Measurements from ENCODE around the gene DRAM1.
"Not testable (repeated sequence)": the region's sequence is repeated elsewhere in the genome, so short reads cannot be mapped to it uniquely, and the experiment has no call there.

Gene DRAM1, protein sequence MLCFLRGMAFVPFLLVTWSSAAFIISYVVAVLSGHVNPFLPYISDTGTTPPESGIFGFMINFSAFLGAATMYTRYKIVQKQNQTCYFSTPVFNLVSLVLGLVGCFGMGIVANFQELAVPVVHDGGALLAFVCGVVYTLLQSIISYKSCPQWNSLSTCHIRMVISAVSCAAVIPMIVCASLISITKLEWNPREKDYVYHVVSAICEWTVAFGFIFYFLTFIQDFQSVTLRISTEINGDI

DNA sequence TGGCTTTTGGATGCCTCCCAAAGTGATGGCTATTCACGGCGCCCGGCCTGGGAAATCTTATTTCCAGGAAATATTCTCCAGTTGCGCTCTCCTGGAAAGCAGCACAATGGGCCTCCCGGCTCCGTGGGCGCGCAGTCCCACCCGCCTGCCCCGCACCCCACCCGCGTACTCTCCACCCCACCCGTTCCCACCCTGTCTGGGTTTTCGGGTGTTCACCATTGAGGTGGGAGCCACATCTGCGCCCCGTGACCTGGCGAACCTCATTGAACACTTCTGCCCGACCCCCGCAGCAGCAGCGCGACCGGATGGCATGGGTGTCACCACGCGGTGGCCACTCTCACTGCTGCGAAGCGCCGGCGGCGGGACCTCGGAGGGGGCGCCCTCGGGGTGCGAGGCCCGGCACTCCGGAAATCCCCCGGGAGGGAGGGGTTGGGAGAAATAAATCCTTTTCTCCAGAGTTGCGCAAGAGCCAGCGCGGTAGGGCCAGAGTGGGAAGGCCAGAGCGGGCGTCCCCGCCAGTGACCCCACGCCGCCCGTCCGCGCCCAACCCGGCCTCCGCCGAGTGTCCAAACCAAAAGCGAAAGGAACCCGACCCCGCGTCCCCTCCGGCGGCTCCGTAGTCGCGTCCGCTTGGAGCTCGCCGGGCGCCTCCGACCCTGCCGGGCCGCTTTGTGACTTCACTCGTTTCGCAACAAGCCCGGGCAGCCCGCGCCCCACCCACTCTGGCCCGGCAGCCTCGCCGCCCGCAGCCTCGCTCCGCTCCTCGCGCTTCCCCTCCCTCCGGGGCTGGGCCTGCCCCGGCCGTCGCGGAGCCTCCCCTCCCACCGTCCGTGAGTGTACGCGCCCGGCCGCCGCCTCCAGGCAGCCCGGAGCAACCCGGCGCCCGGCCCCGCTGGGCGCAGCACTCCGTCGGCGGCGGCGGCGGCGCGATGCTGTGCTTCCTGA, at the start of gene DRAM1:
TSS of gene DRAM1 (plus strand) at position 720 of the 945 bp plus-strand sequence. CDS start at position 930, 210 bp downstream.
- in situ Hi-C loops (cut with MboI; ENCODE audit: low pct_unique_long_range_greater_than_20kb, low sequenced_read_pairs), result no loop called here
- DNase-seq, result peak; percentile 94

DNA sequence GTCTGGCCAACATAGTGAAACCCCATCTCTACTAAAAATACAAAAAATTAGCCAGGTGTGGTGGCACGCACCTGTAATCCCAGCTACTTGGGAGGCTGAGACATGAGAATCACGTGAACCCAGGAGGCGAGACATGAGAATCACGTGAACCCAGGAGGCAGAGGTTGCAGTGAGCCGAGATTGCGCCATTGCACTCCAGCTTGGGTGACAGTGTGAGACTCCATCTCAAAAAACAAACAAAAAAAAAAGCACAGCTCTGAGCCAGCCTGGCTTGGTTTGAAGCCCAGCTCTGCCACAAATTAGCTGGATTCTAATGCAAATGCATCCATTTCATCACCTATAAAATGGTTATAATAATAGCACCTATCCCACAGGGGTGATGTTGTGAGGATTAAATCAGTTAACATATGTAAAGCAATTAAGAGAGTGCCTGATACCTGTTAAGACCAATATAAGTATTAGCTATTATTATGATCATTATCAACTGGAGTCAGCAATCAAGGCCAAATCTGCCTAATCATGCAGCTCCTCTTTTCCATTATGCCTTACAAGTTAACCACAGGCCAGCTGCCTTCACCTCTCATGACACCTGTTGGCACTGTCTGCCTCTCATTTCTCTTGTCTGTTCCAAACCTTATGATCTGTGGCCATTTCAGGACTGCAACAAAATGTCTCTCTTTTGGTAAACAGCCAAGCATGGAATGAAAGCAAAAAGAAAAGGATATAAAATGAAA, 48.8 kb upstream of the DRAM1 start:
- DNase-seq, result no peak
- in situ Hi-C loops (cut with MboI; ENCODE audit: low pct_unique_long_range_greater_than_20kb, low sequenced_read_pairs), result no loop called here

DNA sequence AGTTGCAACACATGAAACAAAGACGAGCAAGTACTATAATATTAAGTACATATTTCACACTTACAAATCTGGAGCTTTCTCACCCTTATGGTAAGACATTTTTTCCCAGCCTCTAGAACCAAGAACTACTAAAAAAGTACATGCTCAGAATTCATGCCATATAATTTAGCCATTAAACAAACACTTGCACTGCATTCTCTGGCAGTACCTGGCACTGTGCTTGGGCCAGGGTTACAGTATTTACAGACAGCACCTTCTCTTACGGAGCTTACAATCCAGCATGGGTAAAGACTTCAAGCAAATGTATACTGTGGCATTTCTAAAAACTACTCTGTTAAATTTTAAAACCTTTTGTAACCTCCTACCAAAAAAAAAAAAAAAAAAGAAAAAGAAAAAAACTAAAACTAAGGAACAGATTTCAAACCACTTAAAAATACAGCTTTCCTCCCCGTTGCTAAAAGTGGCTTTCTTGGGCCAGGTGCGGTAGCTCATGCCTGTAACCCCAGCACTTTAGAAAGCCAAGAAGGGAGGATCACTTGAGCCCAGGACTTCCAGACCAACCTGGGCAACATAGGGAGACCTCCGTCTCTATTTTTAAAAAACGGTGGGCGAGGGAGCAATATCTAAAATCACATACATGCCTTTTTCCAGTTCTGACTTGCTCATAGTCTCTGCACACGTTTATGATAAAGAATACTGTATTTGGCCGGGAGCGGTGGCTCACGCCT, 47.6 kb upstream of the DRAM1 start:
- in situ Hi-C loops (cut with MboI; ENCODE audit: low pct_unique_long_range_greater_than_20kb, low sequenced_read_pairs), result no loop called here

DNA sequence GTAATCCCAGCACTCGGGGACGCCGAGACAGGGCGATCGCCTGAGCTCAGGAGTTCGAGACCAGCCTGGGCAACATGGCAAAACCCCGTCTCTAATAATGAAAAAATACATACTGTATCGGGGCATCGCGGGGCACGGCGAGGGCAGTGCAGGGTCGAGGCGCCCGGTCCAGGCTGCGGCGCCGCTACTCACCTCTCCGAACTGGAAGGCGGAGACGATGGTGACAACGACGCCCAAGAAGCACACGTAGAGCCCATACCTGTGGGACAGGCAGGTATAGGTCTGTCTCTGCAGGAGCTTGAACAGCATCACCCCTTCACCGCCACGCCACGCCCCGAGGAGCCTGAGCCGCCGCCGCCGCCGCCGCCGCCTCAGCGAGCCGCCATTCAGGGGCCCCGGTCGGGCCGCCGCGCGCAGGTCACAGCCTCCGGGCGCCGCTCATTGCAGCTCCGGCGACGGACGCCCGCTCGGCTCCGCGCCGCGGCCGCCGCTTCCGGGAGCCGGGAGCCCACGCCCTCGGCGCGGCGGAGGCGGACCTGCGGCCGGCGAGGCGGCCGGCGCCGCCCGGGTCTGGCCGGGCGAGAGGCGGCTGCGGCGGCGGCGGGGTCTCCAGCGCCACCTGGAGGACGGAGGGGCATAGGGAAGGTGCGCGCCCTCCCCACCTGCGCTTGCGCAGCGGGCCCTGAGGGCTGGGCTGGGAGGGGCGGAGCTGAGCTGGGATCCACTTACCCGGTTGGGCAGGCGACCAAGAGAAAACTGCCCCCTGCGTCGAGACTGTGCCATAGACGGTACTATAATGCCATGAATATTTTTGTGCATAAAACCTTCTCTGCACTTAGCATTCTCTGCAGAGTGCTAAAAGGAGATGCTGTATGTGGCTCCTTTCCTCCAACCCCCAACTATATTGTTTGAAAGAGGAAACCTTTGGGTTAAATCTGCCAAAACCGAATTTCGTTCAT, 46.7 kb upstream of the DRAM1 start, which contains the start of gene GNPTAB:
TSS of gene GNPTAB (minus strand) at position 593 of the 959 bp plus-strand sequence. CDS start at position 309, 284 bp downstream.
- in situ Hi-C loops (cut with MboI; ENCODE audit: low pct_unique_long_range_greater_than_20kb, low sequenced_read_pairs), result no loop called here

More for the DNA sequence above, 47.6 kb upstream of the DRAM1 start:
- DNase-seq, result peak; percentile 32

DNA sequence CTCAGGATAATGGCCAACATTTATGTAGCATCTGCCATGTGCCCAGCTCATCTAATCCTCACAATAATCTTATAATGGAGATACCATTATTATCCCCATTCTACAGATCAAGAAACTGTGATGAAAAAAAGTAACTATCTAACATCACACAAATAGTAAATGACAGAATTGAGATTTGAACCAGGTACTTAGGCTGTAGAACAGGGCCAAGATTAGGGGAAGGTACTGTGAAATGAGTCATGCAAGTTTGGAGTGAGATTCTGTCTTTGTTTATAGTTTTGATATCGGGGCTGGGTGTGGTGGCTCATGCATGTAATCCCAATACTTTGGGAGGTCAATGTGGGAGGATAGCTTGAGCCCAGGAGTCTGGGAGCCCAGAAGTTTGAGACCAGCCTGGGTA, 45.4 kb upstream of the DRAM1 start:
- in situ Hi-C loops (cut with MboI; ENCODE audit: low pct_unique_long_range_greater_than_20kb, low sequenced_read_pairs), result no loop called here
- DNase-seq, result no peak

More for the DNA sequence above, 46.7 kb upstream of the DRAM1 start, which contains the start of gene GNPTAB:
- peak; percentile 95 for DNase-seq

DNA sequence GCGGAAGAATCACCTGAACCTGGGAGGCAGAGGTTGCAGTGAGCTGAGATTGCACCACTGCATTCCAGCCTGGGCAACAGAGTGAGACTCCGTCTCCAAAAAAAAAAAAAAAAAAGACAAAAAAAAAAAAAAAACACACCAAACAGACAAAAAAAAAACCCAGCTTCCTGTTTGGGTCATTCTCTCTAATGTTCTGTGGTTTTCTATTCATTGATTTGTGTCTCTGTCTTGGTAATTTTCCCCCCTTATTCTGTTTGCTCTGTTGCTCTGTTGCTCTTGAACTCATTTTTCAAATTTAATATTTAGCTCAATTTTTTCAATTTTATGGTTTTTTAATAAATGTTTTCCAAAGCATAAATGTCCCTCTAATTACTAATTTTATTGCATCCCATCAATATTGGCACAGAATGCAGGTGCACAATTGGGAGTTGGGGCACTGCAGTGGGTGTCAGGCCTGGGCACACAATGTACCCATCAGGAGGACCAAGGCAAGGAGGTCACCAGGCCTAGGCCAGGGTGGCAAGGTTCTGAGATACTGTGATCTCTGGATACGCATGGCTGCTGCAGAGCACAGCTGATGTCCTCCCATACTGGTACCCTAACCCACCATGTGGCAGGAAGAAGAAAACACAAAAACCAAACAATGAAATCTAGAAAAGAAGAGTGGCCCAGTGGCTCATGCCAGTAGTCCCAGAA, 38.6 kb upstream of the DRAM1 start:
- in situ Hi-C loops (cut with MboI; ENCODE audit: low pct_unique_long_range_greater_than_20kb, low sequenced_read_pairs), result no loop called here
- DNase-seq, result peak; percentile 49

DNA sequence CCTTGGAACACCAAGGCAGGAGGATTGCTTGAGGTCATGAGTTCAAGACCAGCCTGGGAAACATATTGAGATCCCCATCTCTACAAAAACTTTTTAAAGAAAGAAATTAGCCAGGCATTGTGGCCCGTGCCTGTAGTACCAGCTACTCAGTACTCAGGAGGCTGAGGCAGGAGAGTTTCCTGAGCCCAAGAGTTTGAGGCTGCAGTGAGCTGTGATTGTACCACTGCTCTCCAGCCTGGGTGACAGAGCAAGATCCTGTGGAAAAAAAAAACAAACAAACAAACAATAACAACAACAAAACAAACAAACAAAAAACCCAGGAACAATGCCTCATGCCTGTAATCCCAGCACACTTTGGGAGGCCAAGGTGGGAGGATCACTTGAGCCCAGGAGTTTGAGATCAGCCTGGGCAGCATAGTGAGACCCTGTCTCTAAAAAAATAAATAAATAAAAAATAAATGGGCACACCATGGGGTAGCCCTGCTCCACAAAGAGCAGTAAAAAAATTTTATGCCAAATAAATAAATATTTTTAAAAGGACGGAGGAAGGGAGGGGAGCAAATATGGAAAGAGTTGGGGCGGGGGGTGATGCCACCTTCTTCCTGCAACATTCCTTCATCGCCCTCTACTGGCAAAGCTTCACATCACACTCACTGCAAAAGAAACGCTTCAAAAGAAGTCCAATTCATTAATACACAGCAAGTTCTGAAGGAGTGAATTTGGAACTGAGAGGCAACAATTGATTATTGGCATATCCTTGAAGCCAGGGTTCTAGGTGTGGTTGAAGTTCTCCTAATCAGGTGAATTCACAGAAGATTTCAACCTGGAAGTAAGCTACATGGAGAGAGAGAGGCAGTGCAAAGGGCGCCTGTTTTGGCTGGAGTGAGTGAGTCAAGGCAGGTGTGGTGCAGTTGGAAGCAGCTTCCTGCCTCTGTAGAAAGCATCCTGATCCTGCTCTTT, 37.8 kb upstream of the DRAM1 start:
- in situ Hi-C loops (cut with MboI; ENCODE audit: low pct_unique_long_range_greater_than_20kb, low sequenced_read_pairs), result no loop called here
- DNase-seq, result peak; percentile 80

DNA sequence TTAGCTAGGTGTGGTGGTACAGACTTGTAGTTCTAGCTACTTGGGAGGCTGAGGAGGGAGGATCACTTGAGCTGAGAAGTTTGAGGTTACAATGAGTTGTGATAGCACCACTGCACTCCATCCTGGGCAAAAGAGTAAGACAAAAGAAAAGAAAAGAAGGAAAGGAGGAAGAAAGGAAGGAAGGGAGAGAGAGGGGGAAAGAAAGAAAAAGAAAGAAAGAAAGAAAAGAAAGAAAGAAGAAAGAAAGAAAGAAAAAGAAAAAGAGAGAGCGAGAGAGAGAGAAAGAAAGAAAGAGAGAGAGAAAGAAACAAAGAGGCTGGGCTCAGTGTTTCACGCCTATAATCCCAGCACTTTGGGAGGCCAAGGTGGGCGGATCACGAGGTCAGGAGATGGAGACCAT, 36.3 kb upstream of the DRAM1 start:
- in situ Hi-C loops (cut with MboI; ENCODE audit: low pct_unique_long_range_greater_than_20kb, low sequenced_read_pairs), result no loop called here
- DNase-seq, result no peak

DNA sequence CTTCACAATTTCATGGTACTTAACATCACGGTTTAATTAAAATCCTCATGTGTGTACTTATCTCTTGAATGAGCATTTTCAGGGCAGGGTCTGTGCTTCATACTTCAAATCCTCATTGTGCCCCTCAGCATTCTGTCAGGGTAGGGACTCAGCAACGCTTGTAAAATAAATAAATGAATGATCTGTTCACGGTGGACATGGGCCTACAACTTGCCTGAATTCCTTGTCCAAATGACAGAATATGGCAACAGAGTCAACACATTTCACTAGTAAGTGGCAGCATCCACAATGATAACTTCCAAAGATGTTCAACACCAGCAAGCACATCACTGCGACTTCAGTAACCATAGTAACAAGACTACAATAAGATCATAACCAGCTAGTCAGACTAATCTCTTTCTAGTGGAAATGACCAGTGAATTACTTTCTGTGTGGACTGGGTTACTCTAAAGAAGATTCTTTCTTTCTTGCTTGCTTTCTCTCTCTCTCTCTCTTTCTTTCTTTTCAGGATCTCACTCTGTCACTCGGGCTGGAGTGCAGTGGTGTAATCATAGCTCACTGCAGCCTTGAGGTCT, 32.2 kb upstream of the DRAM1 start:
- DNase-seq, result no peak
- in situ Hi-C loops (cut with MboI; ENCODE audit: low pct_unique_long_range_greater_than_20kb, low sequenced_read_pairs), result no loop called here

DNA sequence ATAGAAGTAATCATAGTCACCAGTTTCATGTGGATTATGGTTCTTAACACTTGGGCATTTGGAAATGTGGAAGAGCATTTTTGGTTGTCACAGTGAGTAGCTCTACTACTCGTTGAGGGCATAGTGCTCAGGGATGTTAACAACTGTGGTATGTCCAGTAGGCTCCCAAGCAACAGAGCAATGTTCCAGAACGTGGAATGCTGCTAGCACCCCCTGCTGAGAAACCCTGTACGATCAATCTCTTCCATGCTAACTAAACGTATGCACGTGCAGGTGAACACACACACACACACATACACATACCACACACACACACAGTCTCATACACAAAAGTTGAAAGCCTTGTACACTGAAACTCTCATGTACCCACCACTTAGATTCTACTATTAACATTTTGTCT, 30.1 kb upstream of the DRAM1 start:
- in situ Hi-C loops (cut with MboI; ENCODE audit: low pct_unique_long_range_greater_than_20kb, low sequenced_read_pairs), result no loop called here
- DNase-seq, result no peak

DNA sequence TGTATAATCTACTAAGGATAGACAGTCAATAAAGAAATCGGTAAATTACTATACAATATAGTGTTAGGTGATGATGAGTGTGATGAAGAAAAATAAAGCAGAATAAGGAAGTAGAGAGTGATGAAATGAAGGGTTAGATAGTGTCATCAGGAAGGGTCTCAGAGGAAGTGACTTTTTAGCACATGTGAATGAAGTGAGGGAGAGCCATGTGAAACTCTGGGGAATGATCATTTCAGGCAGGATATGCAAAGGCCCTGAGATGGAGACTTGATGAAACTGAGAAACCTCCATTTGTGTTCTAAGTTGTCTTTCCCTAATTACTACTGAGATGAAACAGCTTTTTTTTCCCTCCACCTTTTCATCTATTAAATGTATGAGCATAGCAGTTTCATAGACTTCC, 27.2 kb upstream of the DRAM1 start:
- peak; percentile 47 for DNase-seq
- in situ Hi-C loops (cut with MboI; ENCODE audit: low pct_unique_long_range_greater_than_20kb, low sequenced_read_pairs), result no loop called here

DNA sequence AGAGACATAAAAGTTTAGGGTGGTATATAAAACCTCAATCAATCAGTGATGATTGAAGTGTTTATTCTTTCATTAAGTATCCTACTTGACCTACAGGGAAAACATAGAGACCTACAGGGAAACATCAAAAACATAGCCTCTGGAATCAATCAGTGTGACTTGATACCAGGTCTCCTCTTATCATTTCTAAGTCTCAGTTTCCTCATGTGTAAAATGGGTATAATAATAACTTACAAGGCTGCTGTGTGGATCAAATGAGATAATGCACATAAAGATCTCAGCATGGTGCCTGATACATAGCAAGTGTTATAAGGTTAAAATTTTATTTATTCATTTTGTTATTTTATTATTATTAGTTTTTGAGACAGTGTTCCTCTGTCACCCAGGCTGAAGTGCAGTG, 24.4 kb upstream of the DRAM1 start:
- in situ Hi-C loops (cut with MboI; ENCODE audit: low pct_unique_long_range_greater_than_20kb, low sequenced_read_pairs), result no loop called here

DNA sequence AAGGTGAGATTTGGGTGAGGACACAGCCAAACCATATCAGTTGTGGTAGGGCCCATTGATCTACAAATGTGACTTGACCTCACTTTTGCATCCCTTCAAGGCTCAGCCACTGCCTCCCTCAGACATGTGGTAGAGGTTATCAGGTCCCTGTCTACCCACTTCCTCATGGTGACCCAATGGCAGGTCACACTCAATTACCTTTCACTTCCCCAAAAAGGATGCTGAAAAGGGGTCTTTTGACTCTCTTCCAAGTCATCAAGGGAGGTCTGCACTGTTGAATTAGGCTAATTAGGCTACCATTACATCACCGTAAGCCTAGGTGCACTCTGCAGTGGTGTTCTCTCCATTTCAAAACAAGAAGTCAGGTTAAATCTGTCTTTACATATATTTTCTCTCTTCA, 22.6 kb upstream of the DRAM1 start:
- DNase-seq, result peak; percentile 88
- in situ Hi-C loops (cut with MboI; ENCODE audit: low pct_unique_long_range_greater_than_20kb, low sequenced_read_pairs), result no loop called here

More for the DNA sequence above, 24.4 kb upstream of the DRAM1 start:
- no peak for DNase-seq

DNA sequence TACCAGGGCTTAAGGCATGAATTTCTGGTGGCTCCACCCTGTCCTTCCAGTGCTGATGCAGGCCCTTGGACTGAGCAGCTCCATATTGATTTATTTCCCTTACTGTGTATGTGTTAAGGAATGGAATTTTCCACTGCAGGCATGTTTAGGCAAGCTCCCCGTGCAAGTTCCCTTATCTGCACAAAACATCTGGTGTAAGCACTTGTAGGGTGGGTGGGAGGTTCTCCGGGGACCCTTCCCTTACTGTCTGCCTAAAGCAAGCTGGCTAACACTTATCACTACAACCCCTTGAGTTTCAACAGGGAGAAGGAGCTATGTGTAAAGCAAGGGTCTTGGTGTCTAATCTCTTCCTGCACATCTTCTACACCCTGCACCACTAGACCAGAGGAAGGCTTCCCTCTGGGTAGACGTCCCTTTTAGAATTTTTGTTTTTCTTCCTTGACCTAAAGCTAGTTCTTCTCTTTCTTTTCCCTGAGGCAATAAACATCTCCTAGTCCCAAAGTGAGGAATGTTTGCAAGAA, 22.0 kb upstream of the DRAM1 start:
- in situ Hi-C loops (cut with MboI; ENCODE audit: low pct_unique_long_range_greater_than_20kb, low sequenced_read_pairs), result no loop called here
- DNase-seq, result peak; percentile 97

DNA sequence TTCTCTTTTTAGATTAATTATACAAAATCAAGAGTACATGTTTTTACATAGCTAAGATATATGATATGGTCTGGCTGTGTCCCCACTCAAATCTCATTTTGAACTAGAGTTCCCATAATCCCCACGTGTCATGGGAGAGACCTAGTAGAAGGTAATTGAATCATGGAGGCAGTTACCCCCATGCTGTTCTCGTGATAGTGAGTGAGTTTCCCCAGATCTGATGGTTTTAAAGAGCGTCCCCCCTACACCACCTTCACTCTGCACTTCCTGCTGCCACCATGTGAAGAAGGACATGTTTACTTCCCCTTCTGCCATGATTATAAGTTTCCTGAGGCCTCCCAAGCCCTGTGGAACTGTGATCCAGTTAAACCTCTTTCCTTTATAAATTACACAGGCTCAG, 21.4 kb upstream of the DRAM1 start:
- in situ Hi-C loops (cut with MboI; ENCODE audit: low pct_unique_long_range_greater_than_20kb, low sequenced_read_pairs), result no loop called here
- DNase-seq, result peak; percentile 94

DNA sequence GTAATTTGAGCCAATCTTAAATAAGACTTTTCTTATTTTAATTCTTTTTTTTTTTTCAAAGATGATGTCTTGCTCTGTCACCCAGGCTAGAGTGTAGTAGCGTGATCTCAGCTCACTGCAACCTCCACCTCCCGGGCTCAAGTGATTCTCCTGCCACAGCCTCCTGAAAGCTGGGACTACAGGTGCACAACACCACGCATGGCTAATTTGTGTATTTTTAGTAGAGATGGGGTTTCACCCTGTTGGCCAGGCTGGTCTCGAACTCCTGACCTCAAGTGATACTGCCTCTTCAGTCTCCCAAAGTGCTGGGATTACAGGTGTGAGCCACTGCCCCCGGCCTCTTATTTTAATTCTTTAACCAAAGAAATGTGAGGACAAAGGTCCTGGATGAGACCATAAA, 20.8 kb upstream of the DRAM1 start:
- DNase-seq; in situ Hi-C loops (cut with MboI; ENCODE audit: low pct_unique_long_range_greater_than_20kb, low sequenced_read_pairs): not testable (repeated sequence)
